Sigmoid colon (tissue), 3 donors: Measurements from ENCODE around the gene RPS6KA1.

Experiments used
- POLR2A ChIP-seq, 2 donors: fragments of 450-650 bp; IDR thresholded peaks; one replicate each; pipeline ENCODE4 v1.6.1; 2016; ENCODE audit warnings: antibody characterized with exemption in 2 of 2, mild to moderate bottlenecking in 2 of 2, moderate library complexity in 2 of 2
- TF ChIP-seq, protein P1 (sequence below), 4 experiments: fragments of 450-650 bp in 3 of 4; fragments of 200-600 bp in 1 of 4; IDR thresholded peaks; one replicate each; pipeline ENCODE4 v1.5.1; 2016 to 2019; ENCODE audit warnings: antibody characterized with exemption in 4 of 4, mild to moderate bottlenecking in 3 of 4, moderate library complexity in 2 of 4

DNA sequence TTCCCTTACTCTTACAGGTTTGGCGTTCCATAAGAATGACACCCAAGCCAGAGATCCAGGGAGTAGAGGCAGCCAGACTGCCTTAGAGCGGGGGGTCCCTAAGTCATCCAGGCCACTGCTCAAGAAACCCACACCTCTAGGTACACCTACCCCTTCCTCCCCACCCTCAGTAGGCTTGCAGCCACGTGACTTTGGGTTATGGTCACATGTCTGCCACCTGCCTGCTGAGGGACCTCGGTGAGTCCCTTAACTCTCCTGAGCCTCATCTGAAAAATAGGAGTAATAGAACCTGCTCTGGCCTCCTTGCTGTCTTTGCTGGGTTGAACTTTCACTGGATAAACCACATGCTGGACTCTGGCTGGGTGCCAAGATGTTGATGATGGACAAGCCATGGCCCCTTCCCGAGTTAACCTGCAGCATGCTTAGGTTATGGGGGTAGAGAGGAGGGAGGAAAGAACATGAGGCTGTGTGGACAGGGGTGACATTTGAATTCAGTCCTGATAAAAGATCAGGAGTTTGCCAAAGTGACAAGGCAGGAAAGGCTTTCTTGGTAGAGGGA is 4.5 kb downstream of the RPS6KA1 start:
- TF ChIP-seq, protein P1, sequence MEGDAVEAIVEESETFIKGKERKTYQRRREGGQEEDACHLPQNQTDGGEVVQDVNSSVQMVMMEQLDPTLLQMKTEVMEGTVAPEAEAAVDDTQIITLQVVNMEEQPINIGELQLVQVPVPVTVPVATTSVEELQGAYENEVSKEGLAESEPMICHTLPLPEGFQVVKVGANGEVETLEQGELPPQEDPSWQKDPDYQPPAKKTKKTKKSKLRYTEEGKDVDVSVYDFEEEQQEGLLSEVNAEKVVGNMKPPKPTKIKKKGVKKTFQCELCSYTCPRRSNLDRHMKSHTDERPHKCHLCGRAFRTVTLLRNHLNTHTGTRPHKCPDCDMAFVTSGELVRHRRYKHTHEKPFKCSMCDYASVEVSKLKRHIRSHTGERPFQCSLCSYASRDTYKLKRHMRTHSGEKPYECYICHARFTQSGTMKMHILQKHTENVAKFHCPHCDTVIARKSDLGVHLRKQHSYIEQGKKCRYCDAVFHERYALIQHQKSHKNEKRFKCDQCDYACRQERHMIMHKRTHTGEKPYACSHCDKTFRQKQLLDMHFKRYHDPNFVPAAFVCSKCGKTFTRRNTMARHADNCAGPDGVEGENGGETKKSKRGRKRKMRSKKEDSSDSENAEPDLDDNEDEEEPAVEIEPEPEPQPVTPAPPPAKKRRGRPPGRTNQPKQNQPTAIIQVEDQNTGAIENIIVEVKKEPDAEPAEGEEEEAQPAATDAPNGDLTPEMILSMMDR (IDR thresholded peaks at IDR 0.05) = no peak
- TF ChIP-seq POLR2A (IDR thresholded peaks at IDR 0.05) = no peak
